HG03469 (cell line): Measurements from ENCODE around the gene MAML3.

Source experiments
- ATAC-seq: cut with Tn5 transposase; IDR thresholded peaks from one replicate; pipeline ENCODE4 v1.9.1; 2021; ENCODE audit warnings: mild to moderate bottlenecking, moderate library complexity, moderate number of reproducible peaks; ENCODE audit not compliant: unreplicated experiment

MAML3 gene

DNA sequence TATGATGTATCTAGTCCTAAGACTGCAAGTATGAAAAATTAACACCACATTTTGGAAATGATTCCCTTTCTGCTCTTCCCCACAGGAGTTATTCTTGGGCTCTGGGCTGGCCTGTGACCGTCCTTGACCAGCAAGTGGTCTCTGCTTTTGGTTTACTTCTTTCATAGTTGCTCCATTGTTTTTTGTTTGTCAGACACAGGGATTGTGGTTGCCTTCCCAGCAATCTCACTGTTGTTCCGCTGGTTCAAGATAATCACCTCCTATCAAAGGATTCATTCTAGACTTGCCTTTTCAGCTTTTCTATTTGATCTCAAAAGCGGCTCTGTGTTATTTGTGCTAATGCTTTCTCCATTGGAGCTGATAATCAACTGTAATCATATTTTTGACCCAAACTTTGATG lies 269.5 kb downstream of the MAML3 start:
- ATAC-seq, result no peak

DNA sequence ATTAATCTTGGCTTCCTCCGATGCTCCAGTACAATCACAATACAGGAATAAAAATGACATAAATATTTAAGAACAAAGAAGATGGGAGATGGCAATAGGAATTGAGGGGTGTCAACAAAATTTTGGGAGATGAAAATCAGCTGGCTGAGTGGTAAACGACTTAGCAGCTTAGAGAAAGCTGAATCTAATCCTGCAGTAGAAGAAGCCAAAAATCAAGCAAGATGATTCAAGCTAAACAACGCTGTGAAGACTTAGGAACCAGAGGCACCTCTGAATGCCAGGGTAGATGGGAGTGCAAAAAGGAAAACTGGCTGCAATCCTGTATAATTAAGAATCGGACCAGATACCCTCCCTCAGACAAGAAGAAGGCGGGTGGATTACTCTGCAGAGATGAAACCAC lies 273.1 kb downstream of the MAML3 start:
- ATAC-seq, result no peak

DNA sequence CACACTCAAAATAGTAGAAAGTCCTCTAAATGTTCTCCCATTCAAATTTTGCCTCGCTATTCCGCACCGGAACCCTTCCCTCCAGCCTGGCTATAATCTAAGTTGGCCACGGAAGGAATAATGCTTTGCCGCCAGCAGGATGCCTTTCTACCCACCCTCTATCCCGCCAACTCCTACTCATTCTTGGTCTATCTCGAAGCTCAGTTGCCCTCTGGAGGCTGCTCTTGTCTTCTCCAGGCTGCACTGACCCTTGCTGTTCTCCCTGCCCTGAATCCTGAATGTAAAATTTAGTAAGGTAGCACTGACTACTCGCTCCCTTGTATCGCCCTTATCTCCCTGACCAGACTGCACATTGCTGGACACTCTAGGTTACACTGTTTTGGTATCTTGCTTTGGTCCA lies 275.9 kb downstream of the MAML3 start:
- no peak for ATAC-seq

DNA sequence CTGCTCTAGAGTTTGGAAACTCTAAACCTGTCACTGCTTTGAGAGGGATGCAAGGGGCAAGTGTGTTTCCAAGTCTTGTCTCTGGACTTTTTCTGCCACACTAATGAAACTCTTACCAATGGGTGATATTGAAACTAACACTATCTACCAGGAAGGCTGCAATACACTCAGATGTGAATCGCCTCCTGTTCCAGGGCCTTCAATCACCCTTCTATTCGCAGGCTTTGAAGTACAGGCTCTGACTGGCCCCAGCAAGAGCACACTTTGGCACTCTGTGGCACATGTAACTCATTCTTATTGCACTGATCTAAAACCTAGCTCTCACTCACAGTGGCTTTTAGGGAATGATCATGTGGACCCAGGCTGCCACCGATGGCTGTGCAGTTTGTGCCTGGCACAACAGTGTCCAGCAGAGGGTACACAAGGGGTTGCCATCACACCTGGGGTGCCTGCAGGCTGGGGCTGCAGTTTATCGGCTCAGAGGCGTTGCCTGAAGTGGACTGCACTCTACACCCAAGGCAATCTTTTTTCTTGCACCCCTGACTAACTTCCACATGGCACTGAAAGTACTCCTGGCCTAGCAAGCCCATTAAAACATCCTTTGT lies 277.5 kb downstream of the MAML3 start:
- no peak for ATAC-seq

DNA sequence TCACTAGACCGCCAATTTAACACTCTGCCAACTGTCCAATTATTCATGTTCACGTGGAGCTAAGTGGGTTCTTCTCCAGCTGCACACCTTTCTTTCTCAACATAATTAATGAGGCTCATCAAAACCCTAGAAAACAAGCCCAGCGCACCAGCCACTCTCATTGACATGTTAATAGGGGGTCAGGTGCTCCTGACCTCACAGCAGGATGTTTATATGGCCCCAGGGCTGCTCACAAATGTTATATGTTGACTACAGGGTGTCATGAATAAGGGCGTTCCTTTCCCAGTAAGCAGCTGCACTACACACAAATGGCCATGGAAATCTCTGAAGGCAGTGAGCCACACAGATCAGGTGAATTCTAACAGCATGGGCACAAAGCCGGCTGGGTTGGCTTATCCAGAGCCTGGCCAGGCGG lies 278.6 kb downstream of the MAML3 start:
- ATAC-seq, result no peak

DNA sequence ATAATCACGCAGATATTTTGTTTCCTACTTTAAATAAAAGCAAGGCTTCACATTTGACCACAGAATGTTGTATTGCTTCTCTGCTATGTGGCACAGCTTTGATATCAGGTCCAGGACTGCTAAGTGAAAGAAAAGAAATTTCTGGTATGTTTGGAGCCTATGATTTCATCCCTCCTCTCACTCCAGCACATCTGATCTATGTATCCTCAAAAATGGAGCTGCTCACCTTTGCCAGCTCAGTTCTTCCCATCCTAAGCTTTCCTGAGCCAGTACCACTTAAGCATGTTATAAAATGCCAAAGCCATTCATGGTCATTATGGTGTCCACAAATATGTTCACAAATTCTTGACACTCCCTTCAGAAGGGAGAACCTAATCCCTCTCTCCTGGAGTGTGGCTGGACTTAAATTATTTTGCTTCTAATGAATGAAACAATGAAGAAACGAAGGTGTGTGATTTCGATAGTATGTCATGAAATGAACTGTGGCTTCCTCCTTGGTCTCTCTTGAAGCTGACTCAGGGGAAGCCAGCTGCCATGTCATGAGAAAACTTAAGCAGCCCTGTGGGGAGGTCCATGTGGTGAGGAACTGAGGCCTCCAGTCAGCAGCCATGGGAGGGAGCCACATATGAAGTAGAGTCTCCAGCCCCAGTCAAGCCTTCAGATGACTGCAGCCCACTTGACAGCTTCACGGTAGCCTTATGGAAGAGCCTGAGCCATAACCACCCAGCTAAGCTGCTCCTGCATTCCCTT lies 280.7 kb downstream of the MAML3 start:
- ATAC-seq, result no peak

DNA sequence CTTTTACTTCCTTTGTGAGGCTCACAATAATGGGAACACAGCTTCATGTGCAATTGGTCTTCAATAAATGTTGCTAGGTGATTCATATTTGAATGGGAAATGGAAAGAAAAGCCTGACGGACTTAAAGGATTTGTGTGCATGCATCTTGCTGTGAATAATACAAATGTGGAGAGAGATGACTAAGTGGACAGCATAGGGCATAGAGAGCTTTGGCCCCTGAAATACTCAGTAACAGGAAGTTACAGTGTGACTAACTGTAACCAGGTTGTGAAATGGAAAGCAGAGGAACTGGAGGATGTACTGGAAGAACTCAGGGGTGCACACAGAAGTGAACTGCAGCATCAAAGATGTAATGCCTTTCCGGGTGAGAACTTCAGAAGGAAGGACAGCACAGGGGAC lies 281.7 kb downstream of the MAML3 start:
- no peak for ATAC-seq

DNA sequence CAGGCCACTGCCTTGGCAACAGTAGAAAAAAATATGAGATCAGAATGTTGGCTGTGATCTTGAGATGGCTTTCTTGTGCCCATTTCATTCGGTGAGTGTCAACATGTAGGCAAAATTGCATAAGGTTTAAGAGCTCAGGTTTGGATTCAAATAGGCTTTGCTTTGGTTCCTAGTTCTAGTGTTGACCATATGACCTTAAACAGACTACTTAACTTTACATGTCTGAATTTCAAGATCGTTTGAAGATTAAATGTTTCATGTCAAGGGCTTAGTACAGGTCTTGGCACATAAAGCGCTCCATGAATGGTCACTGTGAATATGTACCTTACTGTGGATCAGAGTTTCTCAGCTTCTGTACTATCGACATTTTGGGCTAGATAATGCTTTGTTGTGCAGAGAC lies 284.2 kb downstream of the MAML3 start:
- no peak for ATAC-seq

DNA sequence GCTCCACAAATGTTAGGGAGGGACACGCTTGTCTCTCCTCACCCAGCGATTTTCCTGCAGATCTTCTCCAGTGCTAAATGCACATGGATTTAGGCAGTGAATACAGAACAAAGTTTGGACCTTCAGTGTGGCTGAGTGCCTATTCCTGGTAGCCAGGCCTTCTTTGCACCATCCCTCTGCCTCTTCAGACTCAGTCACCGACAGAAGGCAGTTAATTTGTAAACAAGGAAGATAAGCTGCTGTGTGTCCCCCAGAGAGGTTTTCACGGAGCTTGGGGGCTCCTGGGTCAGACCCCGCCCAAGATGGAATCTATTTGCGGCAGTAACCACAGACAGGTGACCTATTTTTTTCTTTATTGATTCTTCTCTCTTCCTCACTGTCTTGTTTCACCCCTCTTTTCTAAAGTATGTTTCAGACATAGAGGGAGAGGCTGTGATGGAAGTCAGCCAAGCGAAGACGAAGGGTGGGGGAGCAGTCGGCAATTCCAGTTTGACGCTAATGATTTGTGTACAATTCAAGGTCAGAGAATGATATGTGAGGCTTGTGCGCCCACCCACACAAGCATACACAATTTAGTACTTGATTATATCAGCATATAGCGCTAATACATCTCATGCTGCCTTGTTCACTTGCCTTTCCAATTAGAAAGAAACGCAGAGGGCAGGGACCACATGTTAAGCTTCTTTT lies 287.6 kb downstream of the MAML3 start:
- ATAC-seq, result no peak

DNA sequence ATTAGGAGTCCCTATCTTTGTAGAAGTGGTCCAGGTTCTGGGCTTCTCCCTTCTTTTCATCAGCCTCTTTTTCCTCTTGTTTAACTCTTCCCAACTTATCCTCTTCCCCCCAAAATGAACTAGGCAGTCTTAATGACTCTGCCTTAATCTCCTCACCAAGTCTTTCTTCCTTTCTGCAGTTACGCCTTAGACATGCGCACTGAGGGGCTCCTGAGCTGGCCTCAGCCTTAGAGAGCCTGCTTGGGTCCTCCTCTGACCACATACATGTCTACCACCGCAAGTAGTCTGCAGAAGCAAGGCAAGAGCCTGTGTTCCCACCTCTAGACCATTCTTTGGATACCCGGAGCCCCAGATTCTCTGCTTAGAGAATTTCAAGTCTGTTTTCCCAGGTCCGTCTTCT lies 288.4 kb downstream of the MAML3 start:
- no peak for ATAC-seq

DNA sequence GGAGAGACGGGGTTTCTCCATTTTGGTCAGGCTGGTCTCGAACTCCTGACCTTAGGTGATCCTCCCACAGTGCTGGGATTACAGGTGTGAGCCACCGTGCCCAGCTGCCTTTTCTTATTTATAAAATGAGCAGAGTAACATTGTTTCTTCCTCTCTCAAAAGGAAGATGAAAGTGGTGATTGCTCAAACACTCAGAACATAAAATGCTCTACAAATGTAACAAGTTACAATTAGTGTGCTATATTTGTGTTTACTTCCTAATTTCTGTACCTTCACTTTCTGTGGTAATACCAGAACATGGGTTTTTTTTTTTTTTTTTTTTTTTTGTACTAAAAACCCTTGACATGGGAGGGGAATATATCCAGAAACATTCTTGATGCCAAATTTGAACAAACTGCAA lies 290.5 kb downstream of the MAML3 start:
- ATAC-seq, result no peak

DNA sequence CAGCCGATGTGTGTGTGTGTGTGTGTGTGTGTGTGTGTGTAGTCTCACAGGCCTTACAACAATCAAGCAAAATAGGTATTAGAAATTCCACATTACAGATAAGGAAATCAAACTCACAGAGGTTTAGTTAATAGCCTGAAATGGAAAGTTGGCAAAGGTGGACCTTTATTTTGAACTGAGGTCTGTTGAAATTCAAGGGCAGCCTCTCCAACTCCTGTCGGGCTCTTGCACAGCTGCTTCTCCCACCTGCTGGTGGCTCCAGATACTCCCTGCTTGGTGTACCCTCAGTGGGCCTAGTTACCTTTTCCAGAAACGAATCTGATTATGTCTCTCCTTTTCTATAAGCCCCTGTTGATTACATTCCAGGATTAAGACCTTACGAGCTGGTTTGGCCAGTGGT lies 292.5 kb downstream of the MAML3 start:
- ATAC-seq, result no peak

DNA sequence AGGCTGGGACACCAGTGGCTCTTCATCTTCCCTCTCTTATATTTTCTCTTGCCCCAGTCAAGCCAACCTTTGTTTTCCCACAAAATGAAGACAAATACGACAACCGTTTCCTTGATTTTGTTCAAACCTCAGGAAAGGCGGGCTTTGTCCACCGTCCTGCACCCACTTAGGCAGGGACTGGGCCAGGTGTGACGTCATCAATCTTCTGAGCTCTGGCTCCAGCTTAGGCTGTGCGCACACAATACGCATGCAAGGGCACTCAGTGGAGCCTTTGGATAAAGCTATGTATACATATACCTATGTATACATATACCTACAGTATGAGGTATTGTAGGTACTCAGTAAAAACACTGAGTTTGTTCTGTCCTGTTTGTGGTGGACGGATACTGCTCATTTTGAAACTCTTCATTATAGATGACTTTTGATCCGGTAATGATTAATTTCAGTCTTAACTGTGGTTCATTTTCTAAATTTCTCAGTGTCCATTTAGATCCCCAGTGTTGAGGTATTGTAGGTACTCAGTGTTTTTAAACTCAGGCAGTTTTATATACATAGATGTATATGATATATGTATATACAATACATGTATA lies 293.5 kb downstream of the MAML3 start:
- no peak for ATAC-seq

DNA sequence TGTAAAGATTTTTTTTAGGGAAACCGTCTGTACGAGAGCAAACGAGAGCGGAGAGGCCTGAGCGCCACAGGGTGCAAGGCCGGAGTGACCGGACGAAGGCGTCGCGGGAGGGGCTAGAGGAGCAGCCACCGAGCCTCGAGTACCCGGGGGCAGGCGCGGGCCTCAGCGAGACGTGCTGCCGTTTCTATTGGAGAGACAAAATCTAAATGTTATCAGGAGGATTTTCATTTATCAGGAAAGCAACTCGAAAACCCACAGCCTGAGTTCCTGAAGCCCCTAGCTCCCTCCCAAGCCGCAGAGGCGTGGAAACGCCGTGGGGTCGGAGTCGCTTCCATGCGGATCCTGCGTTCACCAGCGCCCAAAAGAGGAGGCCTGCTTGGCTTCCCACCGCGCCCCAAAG lies 294.1 kb downstream of the MAML3 start:
- ATAC-seq, result no peak

DNA sequence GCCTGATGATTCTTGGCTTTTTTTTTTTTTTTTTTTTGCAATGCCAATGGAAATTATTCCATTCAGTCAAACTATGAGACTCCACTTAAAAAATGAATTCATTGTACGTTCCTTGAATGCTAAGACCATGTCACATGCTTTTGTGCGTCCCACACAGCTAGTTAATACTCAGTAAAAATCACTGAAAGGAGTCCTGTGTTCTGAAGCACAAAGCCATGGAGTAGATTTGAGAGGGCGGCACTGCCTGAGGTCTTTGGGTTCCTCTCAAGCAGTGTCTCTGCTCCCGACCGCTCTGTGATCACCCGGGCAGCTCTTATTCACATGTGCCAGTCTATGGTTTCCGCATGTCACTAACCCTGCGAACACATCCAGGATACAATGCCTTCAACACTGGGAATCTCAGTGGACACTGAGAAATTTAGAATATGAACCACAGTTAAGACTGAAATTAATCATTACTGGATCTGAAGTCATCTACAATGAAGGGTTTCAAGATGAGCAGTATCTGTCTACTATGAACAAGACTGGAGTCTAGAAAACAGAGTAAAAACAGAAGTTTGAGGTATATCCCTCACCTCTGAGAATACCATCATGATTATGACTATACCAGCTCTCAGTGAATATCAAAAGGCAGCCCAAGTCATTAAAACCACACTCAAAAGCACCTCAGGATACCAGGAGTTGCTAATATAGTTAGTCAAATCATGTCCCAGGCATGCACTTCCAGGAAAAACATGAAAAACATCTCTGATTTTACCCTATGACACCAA lies 295.4 kb downstream of the MAML3 start:
- ATAC-seq, result peak; percentile 98

DNA sequence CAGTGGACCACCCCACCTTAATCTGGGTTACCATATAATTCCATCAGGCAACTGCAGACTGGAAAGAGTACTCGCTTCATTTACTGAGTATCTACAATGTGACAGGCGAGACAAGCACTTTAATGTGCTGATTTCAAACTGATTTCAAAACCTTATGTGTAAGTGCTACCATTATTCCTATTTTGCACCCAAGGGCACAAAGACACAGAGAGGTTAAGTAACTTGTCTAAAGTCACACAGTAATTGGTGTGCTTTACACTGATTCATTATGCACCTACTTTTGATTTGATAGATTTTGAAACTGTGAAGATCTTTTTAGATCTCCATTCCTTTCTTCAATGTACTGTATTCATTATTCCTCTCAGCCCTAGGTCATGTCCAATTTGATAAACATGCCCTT lies 296.0 kb downstream of the MAML3 start:
- ATAC-seq, result no peak

DNA sequence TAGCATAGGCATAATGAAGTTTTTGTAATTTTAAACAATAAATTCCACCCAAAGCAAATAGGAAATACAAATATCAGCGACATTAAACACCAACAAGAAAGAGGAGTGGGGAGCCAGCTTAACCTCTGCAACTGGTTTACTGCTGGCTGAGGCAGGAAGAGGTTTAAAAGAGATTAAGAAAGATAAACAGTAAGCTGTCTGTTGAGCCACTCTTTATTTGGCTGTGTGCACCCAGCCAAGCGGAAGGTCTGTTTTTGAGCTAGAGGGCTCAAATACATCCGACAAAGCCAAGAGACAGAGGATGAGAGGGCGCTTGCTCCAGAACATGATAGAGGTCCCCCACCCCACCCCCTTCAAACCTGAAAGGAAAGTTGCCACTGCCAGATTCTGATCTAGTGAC lies 297.0 kb downstream of the MAML3 start:
- ATAC-seq, result no peak

DNA sequence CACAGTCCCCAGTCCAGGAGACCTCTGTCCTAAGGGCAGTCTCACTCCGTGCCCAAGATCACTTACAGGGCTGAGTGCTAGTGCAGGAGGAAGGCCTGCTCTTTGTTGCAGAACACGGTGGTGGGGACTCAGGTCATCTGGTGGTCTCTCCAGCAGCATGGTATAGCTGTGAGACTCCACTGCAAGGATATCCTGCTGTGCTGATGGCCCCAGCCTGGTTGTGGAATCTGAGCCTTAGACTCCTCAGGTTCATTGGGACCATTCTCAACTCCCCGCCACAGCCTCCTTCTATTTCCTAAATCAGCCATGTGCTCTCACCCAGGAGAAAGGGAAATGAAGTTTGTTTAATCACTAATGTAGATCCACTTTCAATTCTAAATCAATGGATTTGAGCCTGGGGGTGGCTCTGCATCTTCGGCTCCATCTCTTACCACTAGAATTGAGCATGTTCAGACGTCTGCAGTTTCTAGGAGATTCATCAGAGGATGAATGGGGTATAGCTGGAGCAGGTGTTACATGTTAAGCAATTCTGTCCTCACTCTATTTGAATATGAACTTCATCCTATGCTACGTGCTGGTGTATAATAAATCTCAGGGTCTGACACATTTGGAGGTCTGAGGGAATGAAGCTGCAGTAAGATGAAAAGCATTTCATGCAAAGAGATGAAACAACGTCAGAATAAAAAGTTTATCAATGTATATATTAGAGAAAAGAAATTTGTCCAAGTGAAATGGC lies 299.1 kb downstream of the MAML3 start:
- no peak for ATAC-seq

DNA sequence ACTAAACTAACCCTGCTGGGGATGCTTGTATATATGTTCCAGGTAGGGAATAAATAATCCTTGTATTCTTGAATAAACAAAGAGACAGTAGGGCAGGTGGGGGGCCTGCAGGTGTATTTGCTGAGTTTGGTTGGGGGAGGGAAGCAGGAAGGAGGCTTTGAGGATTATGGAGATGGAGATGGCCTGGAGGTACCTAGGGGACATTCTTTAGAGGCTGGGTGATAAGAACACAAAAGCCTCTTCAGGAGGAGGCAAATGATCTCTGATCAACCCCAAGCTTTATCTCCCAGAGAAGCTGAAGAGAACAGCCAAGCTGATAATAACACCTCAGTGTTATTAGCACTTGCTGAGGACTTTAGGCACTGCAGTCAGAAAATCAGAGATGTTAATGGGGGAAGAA lies 300.7 kb downstream of the MAML3 start:
- ATAC-seq, result no peak

DNA sequence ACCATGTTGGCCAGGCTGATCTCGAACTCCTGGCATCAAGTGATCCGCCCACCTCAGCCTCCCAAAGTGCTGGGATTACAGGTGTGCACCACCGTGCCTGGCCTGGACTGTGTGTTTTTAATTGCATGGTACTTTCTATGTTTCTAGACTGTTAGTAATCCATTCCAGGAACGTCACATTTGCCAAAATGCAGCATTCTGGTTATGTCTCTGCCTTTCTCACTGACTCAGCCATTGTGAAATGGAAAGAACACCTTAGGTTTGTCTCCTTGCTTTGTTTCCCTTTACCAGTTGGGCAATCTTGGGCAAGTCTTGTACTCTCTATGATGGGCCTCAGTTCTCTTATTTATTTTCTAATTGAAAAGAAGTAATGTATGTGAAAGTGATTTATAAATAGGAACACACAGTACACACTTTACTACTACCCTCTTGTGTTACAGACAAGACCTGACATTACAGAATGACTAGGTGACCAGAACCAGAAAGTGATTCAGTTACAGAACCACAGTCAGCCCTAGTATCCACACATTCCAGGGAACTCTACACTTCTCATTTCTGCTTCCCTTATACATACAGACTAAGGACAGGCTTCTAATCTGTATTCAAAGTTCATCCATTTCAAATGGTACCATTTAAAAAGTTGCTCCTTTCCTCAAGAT lies 301.2 kb downstream of the MAML3 start:
- no peak for ATAC-seq
